ENCODE data around the gene STXBP6.

The STXBP6 gene

GRCh38 chr14:24908592-24909236 is 141.2 kb downstream of the STXBP6 start:
- H3K4me3 ChIP-seq (ENCODE audit: low read depth, low read length) = no peak overlapping the region
- no peak for TF ChIP-seq CTCF (conservative IDR thresholded peaks at IDR 0.05; ENCODE audit: low read depth, low read length)
- no peak for DNase-seq (ENCODE audit: low read depth)

GRCh38 chr14:24904533-24904932 is 145.4 kb downstream of the STXBP6 start:
- no peak for TF ChIP-seq CTCF (conservative IDR thresholded peaks at IDR 0.05; ENCODE audit: low read depth, low read length)
- DNase-seq (ENCODE audit: low read depth) = no peak
- no peak overlapping the region for H3K4me3 ChIP-seq (ENCODE audit: low read depth, low read length)

GRCh38 chr14:24903337-24903736 is 146.6 kb downstream of the STXBP6 start:
- peak; percentile 72 for DNase-seq (ENCODE audit: low read depth)
- H3K4me3 ChIP-seq (ENCODE audit: low read depth, low read length) = no peak overlapping the region
- TF ChIP-seq CTCF (conservative IDR thresholded peaks at IDR 0.05; ENCODE audit: low read depth, low read length) = no peak

GRCh38 chr14:24900269-24901100 is 149.5 kb downstream of the STXBP6 start:
- TF ChIP-seq CTCF (conservative IDR thresholded peaks at IDR 0.05; ENCODE audit: low read depth, low read length) = no peak
- H3K4me3 ChIP-seq (ENCODE audit: low read depth, low read length) = no peak overlapping the region
- DNase-seq (ENCODE audit: low read depth) = no peak

GRCh38 chr14:24897793-24898192 is 152.2 kb downstream of the STXBP6 start:
- DNase-seq (ENCODE audit: low read depth) = no peak
- no peak for TF ChIP-seq CTCF (conservative IDR thresholded peaks at IDR 0.05; ENCODE audit: low read depth, low read length)
- H3K4me3 ChIP-seq (ENCODE audit: low read depth, low read length) = no peak overlapping the region

- no peak for TF ChIP-seq CTCF (conservative IDR thresholded peaks at IDR 0.05; ENCODE audit: low read depth, low read length)
- DNase-seq (ENCODE audit: low read depth) = no peak
- no peak overlapping the region for H3K4me3 ChIP-seq (ENCODE audit: low read depth, low read length)
These were observed 154.3 kb downstream of the STXBP6 start for GRCh38 chr14:24895622-24896021.

- no peak overlapping the region for H3K4me3 ChIP-seq (ENCODE audit: low read depth, low read length)
- TF ChIP-seq CTCF (conservative IDR thresholded peaks at IDR 0.05; ENCODE audit: low read depth, low read length) = no peak
- no peak for DNase-seq (ENCODE audit: low read depth)
These were observed 154.7 kb downstream of the STXBP6 start for GRCh38 chr14:24895243-24895583.
